IMR-90 (cell line): Measurements from ENCODE around the gene F11. TPM values are rescaled to one million over a fixed set of nuclear protein-coding genes. Genes with fewer than 3 reads are reported as not detected.

Experiments used
- ATAC-seq: fragments of 200-7000 bp; cut with Tn5 transposase; 2 replicates; pipeline ENCODE4 v1.9.1; 2020; ENCODE audit warnings: low read depth, mild to moderate bottlenecking, moderate library complexity
- BruUV-seq: library from RNA; stranded (reverse); fragments of 400-500 nt; replicated peaks from 2 replicates; lab custom pipeline; 2021; lab: Mats Ljungman, UMichigan
- CTCF ChIA-PET: fragments of 300-600 bp; formaldehyde crosslinking; extraction: SDS; loops from one replicate; lab custom pipeline; 2021; ENCODE audit warnings: antibody characterized with exemption; lab: Yijun Ruan, JAX
- POLR2A ChIA-PET: fragments of 300-600 bp; sonication (Branson Sonifier 250); formaldehyde crosslinking; loops from one replicate; lab custom pipeline; 2022; ENCODE audit warnings: antibody characterized with exemption; ENCODE audit not compliant: unreplicated experiment; lab: Charles Lee
- DNase-seq: peaks from one replicate; pipeline ENCODE4 v3.0.0; 2013
- H2AFZ ChIP-seq: replicated peaks from 2 replicates; pipeline ENCODE3; 2013; ENCODE audit warnings: low read length, mild to moderate bottlenecking; ENCODE audit not compliant: poor library complexity
- H2AK5ac ChIP-seq: 2 replicates; pipeline ENCODE4 v1.6.1; 2013; ENCODE audit warnings: low read depth, low read length, inconsistent platforms
- H2AK9ac ChIP-seq: replicated peaks from 2 replicates; pipeline ENCODE3; 2013; ENCODE audit warnings: mild to moderate bottlenecking, low read depth, low read length, moderate library complexity; ENCODE audit not compliant: poor library complexity
- H2BK120ac ChIP-seq: 2 replicates; pipeline ENCODE4 v1.6.1; 2013; ENCODE audit warnings: low read depth, low read length, inconsistent platforms
- H2BK15ac ChIP-seq: 3 replicates; pipeline ENCODE4 v1.6.1; 2013; ENCODE audit warnings: low read depth, low read length, inconsistent platforms
- H2BK20ac ChIP-seq: 2 replicates; pipeline ENCODE4 v1.6.1; 2013; ENCODE audit warnings: low read depth, mild to moderate bottlenecking, inconsistent platforms, low read length, moderate library complexity
- H2BK5ac ChIP-seq: 2 replicates; pipeline ENCODE4 v1.6.1; 2013; ENCODE audit warnings: mild to moderate bottlenecking, low read depth, low read length, inconsistent platforms; ENCODE audit not compliant: poor library complexity, severe bottlenecking
- H3K14ac ChIP-seq: replicated peaks from 2 replicates; pipeline ENCODE4 v1.6.1; 2013; ENCODE audit warnings: low read depth, low read length, inconsistent platforms
- H3K18ac ChIP-seq: 2 replicates; pipeline ENCODE4 v1.6.1; 2013; ENCODE audit warnings: low read depth, low read length, control low read depth
- H3K23ac ChIP-seq: 2 replicates; pipeline ENCODE4 v1.6.1; 2013; ENCODE audit warnings: low read depth, low read length, inconsistent platforms
- H3K27ac ChIP-seq: 2 replicates; pipeline ENCODE4 v1.5.1; 2013; ENCODE audit warnings: mild to moderate bottlenecking, control low read depth, low read length; ENCODE audit not compliant: insufficient read depth
- H3K27me3 ChIP-seq: 2 replicates; pipeline ENCODE4 v1.6.1; 2013; ENCODE audit warnings: low read length; ENCODE audit not compliant: control insufficient read depth, insufficient read depth
- H3K36me3 ChIP-seq: 2 replicates; pipeline ENCODE4 v1.6.1; 2013; ENCODE audit warnings: low read length, mixed read lengths; ENCODE audit not compliant: control insufficient read depth, insufficient read depth
- H3K4ac ChIP-seq: 2 replicates; pipeline ENCODE4 v1.6.1; 2013; ENCODE audit warnings: low read depth, low read length, inconsistent platforms
- H3K4me1 ChIP-seq: 2 replicates; pipeline ENCODE4 v1.6.1; 2013; ENCODE audit warnings: low read length, mixed read lengths; ENCODE audit not compliant: control insufficient read depth, insufficient read depth
- H3K4me2 ChIP-seq: 2 replicates; pipeline ENCODE4 v1.6.1; 2013; ENCODE audit warnings: low read depth, mild to moderate bottlenecking, control low read depth, low read length, moderate library complexity
- H3K4me3 ChIP-seq: 2 replicates; pipeline ENCODE4 v1.5.1; 2013; ENCODE audit warnings: low read depth, mild to moderate bottlenecking, control low read depth, low read length, moderate library complexity; ENCODE audit not compliant: insufficient read depth
- H3K56ac ChIP-seq: 2 replicates; pipeline ENCODE4 v1.6.1; 2013; ENCODE audit warnings: low read length, inconsistent platforms; ENCODE audit not compliant: insufficient read depth; ENCODE audit errors: extremely low read depth
- H3K79me1 ChIP-seq, 2 experiments: 2 replicates each; pipeline ENCODE4 v1.6.1; 2013; ENCODE audit warnings: low read length in 2 of 2, inconsistent platforms in 1 of 2, low read depth in 1 of 2
- H3K9ac ChIP-seq: 2 replicates; pipeline ENCODE4 v1.6.1; 2013; ENCODE audit warnings: low read depth, low read length, control low read depth
- H3K9me1 ChIP-seq: 2 replicates; pipeline ENCODE4 v1.6.1; 2013; ENCODE audit warnings: low read length, inconsistent platforms; ENCODE audit not compliant: insufficient read depth
- H3K9me3 ChIP-seq: 2 replicates; pipeline ENCODE4 v1.6.1; 2013; ENCODE audit warnings: low read length; ENCODE audit not compliant: control insufficient read depth, insufficient read depth
- H4K20me1 ChIP-seq: 2 replicates; pipeline ENCODE4 v1.6.1; 2013; ENCODE audit warnings: low read length, inconsistent platforms; ENCODE audit not compliant: insufficient read depth
- H4K5ac ChIP-seq: 2 replicates; pipeline ENCODE4 v1.6.1; 2013; ENCODE audit warnings: mild to moderate bottlenecking, low read depth, low read length, control low read depth
- H4K8ac ChIP-seq, 2 experiments: 2 replicates each; pipeline ENCODE4 v1.6.1; 2013; ENCODE audit warnings: low read depth in 2 of 2, low read length in 2 of 2, control low read depth in 1 of 2, inconsistent platforms in 1 of 2
- H4K91ac ChIP-seq: 2 replicates; pipeline ENCODE4 v1.6.1; 2013; ENCODE audit warnings: low read depth, low read length, inconsistent platforms; ENCODE audit not compliant: insufficient read depth
- CHD1 ChIP-seq: IDR thresholded peaks from 2 replicates; pipeline ENCODE4 v1.6.1; 2012; ENCODE audit warnings: low read depth, low read length, improper control_type of control experiment
- CTCF ChIP-seq: conservative IDR thresholded peaks from 2 replicates; pipeline ENCODE4 v1.5.1; 2012; ENCODE audit warnings: mild to moderate bottlenecking, low read depth, low read length, improper control_type of control experiment
- MAFK ChIP-seq: IDR thresholded peaks from 2 replicates; pipeline ENCODE4 v1.6.1; 2012; ENCODE audit warnings: low read depth, low read length, improper control_type of control experiment
- WGBS, 2 experiments: methylation state at CpG; one replicate each; pipeline versions ENCODE4 v1.1.5 to v1.1.7; 2013; ENCODE audit warnings: missing lambda C conversion rate in 2 of 2; ENCODE audit not compliant: insufficient read length in 1 of 2; ENCODE audit errors: extremely low coverage in 2 of 2; 5-methylcytosine and 5-hydroxymethylcytosine counted together
- dilution Hi-C: fragments of 300-500 bp; cut with HindIII; formaldehyde crosslinking; loops from one replicate; pipeline ENCODE4 v1.14.3; 2018; ENCODE audit warnings: low sequenced_read_pairs; ENCODE audit not compliant: unreplicated experiment
- in situ Hi-C: fragments of 300-500 bp; cut with MboI; formaldehyde crosslinking; loops from 3 replicates; pipeline ENCODE4 v1.14.3; 2019; ENCODE audit warnings: low sequenced_read_pairs, inconsistent platforms, mixed read lengths
- intact Hi-C: fragments of 100-400 bp; cut with micrococcal nuclease; formaldehyde crosslinking; loops from 2 replicates; pipeline ENCODE4 v1.10.0; 2022
- polyA plus RNA-seq, 3 experiments: library from polyadenylated mRNA; depleted of rRNA; stranded (reverse); fragments of >200 nt; gene quantifications; 2 replicates each; pipeline ENCODE4 v1.2.3, GENCODE V29; 2012; ENCODE audit warnings: low replicate concordance in 1 of 3
- total RNA-seq: library from RNA; depleted of rRNA; stranded (reverse); fragments of >200 nt; gene quantifications from 2 replicates; pipeline ENCODE4 v1.2.3, GENCODE V29; 2012

The F11 gene
- total and polyA plus RNA-seq, 2 of the 4 experiments (the other 2 are of a cell fraction) = not detected

- no peaks in the 10 kb centered on the region for H3K36me3 ChIP-seq
- no peak overlapping the region for H3K4ac ChIP-seq
- dilution Hi-C loops = no loop called here
- H2AFZ ChIP-seq = no peak overlapping the region
- no peak overlapping the region for H2BK20ac ChIP-seq
- ChIA-PET CTCF (no interaction called here), POLR2A (interaction anchor here (0.6 kb wide), 1 partner anchor 9 kb away, joined by 3 read pairs; no protein-coding TSS in a partner anchor)
- H3K79me1 ChIP-seq = no peaks in the 10 kb centered on the region
- no peaks in the 10 kb centered on the region for H3K9me3 ChIP-seq
- no peak overlapping the region for H4K91ac ChIP-seq
- WGBS, 2 experiments = 100% methylated on average over 1 of the region's 7 CpGs; no CpG with 5 or more reads in 1 of the 2 experiments
- H2BK5ac ChIP-seq = no peak overlapping the region
- intact Hi-C loops = no loop called here
- BruUV-seq = no TSS peak
- H4K8ac ChIP-seq = no peak overlapping the region
- no peak overlapping the region for H3K23ac ChIP-seq
- no peak overlapping the region for H3K14ac ChIP-seq
- no peak overlapping the region for H3K56ac ChIP-seq
- TF ChIP-seq CHD1 (no peak), CTCF (no peak), MAFK (no peak)
- in situ Hi-C loops = no loop called here
- no peak overlapping the region for H3K4me2 ChIP-seq
- H4K20me1 ChIP-seq = no peaks in the 10 kb centered on the region
- no peak overlapping the region for H3K27ac ChIP-seq
- no peak overlapping the region for H2BK15ac ChIP-seq
- H3K4me1 ChIP-seq = no peaks in the 10 kb centered on the region
- ATAC-seq (no peak), DNase-seq (no peak)
- H3K18ac ChIP-seq = no peak overlapping the region
- no peak overlapping the region for H3K9ac ChIP-seq
- no peaks in the 10 kb centered on the region for H3K27me3 ChIP-seq
- H3K9me1 ChIP-seq = no peaks in the 10 kb centered on the region
- no peak overlapping the region for H4K5ac ChIP-seq
- no peak overlapping the region for H2AK5ac ChIP-seq
- H3K4me3 ChIP-seq = no peak overlapping the region
- H2AK9ac ChIP-seq = no peak overlapping the region
- H2BK120ac ChIP-seq = no peak overlapping the region
Measured at GRCh38 chr4:186240848-186241491, 25.0 kb upstream of the F11 start.
